ENCODE data around the gene GSG1L.

GSG1L gene

GRCh38 chr16:27771201-27771910, 292.2 kb downstream of the GSG1L start:
- no peak for DNase-seq (ENCODE audit: low spot score)

GRCh38 chr16:27770271-27771196, 293.0 kb downstream of the GSG1L start:
- DNase-seq (ENCODE audit: low spot score) = no peak

- DNase-seq (ENCODE audit: low spot score) = peak; percentile 88
These were observed 293.8 kb downstream of the GSG1L start for GRCh38 chr16:27769561-27770255.

GRCh38 chr16:27768651-27769272, 294.8 kb downstream of the GSG1L start:
- no peak for DNase-seq (ENCODE audit: low spot score)

GRCh38 chr16:27767971-27768591, 295.4 kb downstream of the GSG1L start:
- no peak for DNase-seq (ENCODE audit: low spot score)

GRCh38 chr16:27767081-27767480, 296.4 kb downstream of the GSG1L start:
- DNase-seq (ENCODE audit: low spot score) = no peak

GRCh38 chr16:27766236-27766925, 297.1 kb downstream of the GSG1L start:
- no peak for DNase-seq (ENCODE audit: low spot score)

- no peak for DNase-seq (ENCODE audit: low spot score)
These were observed 298.4 kb downstream of the GSG1L start for GRCh38 chr16:27764869-27765675.

GRCh38 chr16:27764427-27764826, 299.1 kb downstream of the GSG1L start:
- no peak for DNase-seq (ENCODE audit: low spot score)

GRCh38 chr16:27762441-27762840, 301.1 kb downstream of the GSG1L start:
- DNase-seq (ENCODE audit: low spot score) = peak; percentile 42

- no peak for DNase-seq (ENCODE audit: low spot score)
These were observed 301.7 kb downstream of the GSG1L start for GRCh38 chr16:27761816-27762215.

GRCh38 chr16:27760789-27761176, 302.7 kb downstream of the GSG1L start:
- no peak for DNase-seq (ENCODE audit: low spot score)

GRCh38 chr16:27759967-27760788, 303.3 kb downstream of the GSG1L start:
- DNase-seq (ENCODE audit: low spot score) = no peak

GRCh38 chr16:27759301-27759871, 304.1 kb downstream of the GSG1L start:
- DNase-seq (ENCODE audit: low spot score) = no peak

- no peak for DNase-seq (ENCODE audit: low spot score)
These were observed 305.0 kb downstream of the GSG1L start for GRCh38 chr16:27758544-27758943.

- no peak for DNase-seq (ENCODE audit: low spot score)
These were observed 307.1 kb downstream of the GSG1L start for GRCh38 chr16:27756206-27756970.

- no peak for DNase-seq (ENCODE audit: low spot score)
These were observed 308.5 kb downstream of the GSG1L start for GRCh38 chr16:27754788-27755690.
